ENCODE results near the gene WDR43. TPM values are rescaled to one million over a fixed set of nuclear protein-coding genes. Genes with fewer than 3 reads are reported as not detected.

WDR43 gene
- total RNA-seq, 6 experiments from 2014 or later = 17.9 to 23.8 (median 22.5) TPM

GRCh38 chr2:28944535-28945248, 50.2 kb downstream of the WDR43 start:
- Histone ChIP-seq H3K4me3 (no peak overlapping the region), H3K9me3 (no peaks in the 10 kb centered on the region), H3K36me3 (peaks cover 0 to 62% (median 24%) of the 10 kb centered on the region in 4 donors), H3K27ac (no peak overlapping the region), H3K4me1 (no peaks in the 10 kb centered on the region), H3K27me3 (no peaks in the 10 kb centered on the region)
- no peak for TF ChIP-seq POLR2A (IDR thresholded peaks at IDR 0.05)
- 91% methylated on average over 14 of the region's 14 CpGs for WGBS (ENCODE audit: insufficient coverage, low coverage, low lambda C conversion rate, missing lambda C conversion rate)
- intact Hi-C loops (cut with DNase I) = no loop called here
- no peak for DNase-seq
- ATAC-seq = no peak

- TF ChIP-seq POLR2A (IDR thresholded peaks at IDR 0.05) (no peak), CTCF (IDR thresholded peaks at IDR 0.05) (no peak)
- intact Hi-C loops (cut with DNase I) = no loop called here
These were observed 53.7 kb downstream of the WDR43 start for GRCh38 chr2:28948160-28948559.

GRCh38 chr2:28949190-28949589, 54.7 kb downstream of the WDR43 start:
- 80% methylated on average over 1 of the region's 1 CpG for WGBS (ENCODE audit: insufficient coverage, low coverage, low lambda C conversion rate, missing lambda C conversion rate)
- intact Hi-C loops (cut with DNase I) = no loop called here
- Histone ChIP-seq H3K9me3 (no peaks in the 10 kb centered on the region), H3K4me3 (no peak overlapping the region), H3K4me1 (peaks cover 0 to 17% (median 7%) of the 10 kb centered on the region in 4 donors), H3K27me3 (no peaks in the 10 kb centered on the region), H3K36me3 (peaks cover 0 to 32% (median 11%) of the 10 kb centered on the region in 4 donors), H3K27ac (no peak overlapping the region)
- ATAC-seq (no peak), DNase-seq (no peak)
- no peak for TF ChIP-seq CTCF (IDR thresholded peaks at IDR 0.05)
- no peak for TF ChIP-seq POLR2A (IDR thresholded peaks at IDR 0.05)

More at GRCh38 chr2:28948160-28948559, 53.7 kb downstream of the WDR43 start:
- Histone ChIP-seq H3K9me3 (no peaks in the 10 kb centered on the region), H3K27me3 (no peaks in the 10 kb centered on the region), H3K4me1 (peaks cover 0 to 17% (median 7%) of the 10 kb centered on the region in 4 donors), H3K36me3 (peaks cover 0 to 41% (median 15%) of the 10 kb centered on the region in 4 donors), H3K4me3 (no peak overlapping the region), H3K27ac (no peak overlapping the region)
- WGBS (ENCODE audit: insufficient coverage, low coverage, low lambda C conversion rate, missing lambda C conversion rate) = 84% methylated on average over 2 of the region's 2 CpGs
- no peak for DNase-seq
- no peak for ATAC-seq

- H3K27me3 ChIP-seq = no peaks in the 10 kb centered on the region
- ATAC-seq (no peak), DNase-seq (no peak)
- peaks cover 0 to 17% (median 7%) of the 10 kb centered on the region in 4 donors for H3K4me1 ChIP-seq
- H3K27ac ChIP-seq = peak overlapping the region in 1 of 3 donors; percentile 89
- 83% methylated on average over 9 of the region's 11 CpGs for WGBS (ENCODE audit: insufficient coverage, low coverage, low lambda C conversion rate, missing lambda C conversion rate)
- H3K36me3 ChIP-seq = peaks cover 0 to 26% (median 11%) of the 10 kb centered on the region in 4 donors
- no peaks in the 10 kb centered on the region for H3K9me3 ChIP-seq
- intact Hi-C loops (cut with DNase I) = no loop called here
- no peak overlapping the region for H3K4me3 ChIP-seq
- TF ChIP-seq CTCF (IDR thresholded peaks at IDR 0.05) (no peak), POLR2A (IDR thresholded peaks at IDR 0.05) (no peak)
These were observed 55.3 kb downstream of the WDR43 start for GRCh38 chr2:28949617-28950305.

Data from right lobe of liver (tissue), 6 donors.